Tibial nerve (tissue), 4 donors: ENCODE data around the gene AVP. TPM values are rescaled to one million over a fixed set of nuclear protein-coding genes. Genes with fewer than 3 reads are reported as not detected.

Source experiments
- DNase-seq, 2 donors: peaks; one replicate each; pipeline ENCODE4 v3.0.0-alpha.2; 2019; ENCODE audit warnings: low spot score in 2 of 2
- H3K27ac ChIP-seq, 4 donors: fragments of 200-600 bp; sonication (generic) in 3 of 4; one replicate each; pipeline ENCODE4 v1.5.1; 2017 to 2019; ENCODE audit warnings: mild to moderate bottlenecking in 1 of 4
- H3K27me3 ChIP-seq, 2 donors: fragments of 200-600 bp; sonication (generic) in 1 of 2; one replicate each; pipeline versions ENCODE4 v1.5.1 to v1.6.0; 2017 to 2019
- H3K36me3 ChIP-seq, 3 donors: fragments of 200-600 bp; sonication (generic); one replicate each; pipeline ENCODE4 v1.5.1; 2018 to 2019
- H3K4me1 ChIP-seq, 4 donors: fragments of 200-600 bp; sonication (generic) in 3 of 4; one replicate each; pipeline ENCODE4 v1.5.1; 2017 to 2019
- H3K4me3 ChIP-seq, 4 donors: fragments of 200-600 bp; sonication (generic) in 3 of 4; one replicate each; pipeline ENCODE4 v1.5.1; 2017 to 2019; ENCODE audit warnings: mild to moderate bottlenecking in 1 of 4, moderate library complexity in 1 of 4
- H3K9me3 ChIP-seq, 4 donors: fragments of 200-600 bp; sonication (generic) in 3 of 4; one replicate each; pipeline ENCODE4 v1.5.1; 2017 to 2019
- EP300 ChIP-seq, 2 donors: sonication (generic); formaldehyde crosslinking; IDR thresholded peaks; one replicate each; pipeline ENCODE4 v1.6.1; 2017; ENCODE audit warnings: antibody characterized with exemption in 2 of 2, mild to moderate bottlenecking in 1 of 2
- POLR2A ChIP-seq, 2 donors: fragments of 450-650 bp; IDR thresholded peaks; one replicate each; pipeline ENCODE4 v1.6.1; 2017; ENCODE audit warnings: antibody characterized with exemption in 2 of 2, mild to moderate bottlenecking in 2 of 2, moderate library complexity in 2 of 2
- WGBS, 2 donors: methylation state at CpG; one replicate each; pipeline ENCODE4 v1.1.5; 2018; 5-methylcytosine and 5-hydroxymethylcytosine counted together
- total RNA-seq, 4 donors: library from RNA; depleted of rRNA; stranded (reverse); fragments of >200 nt; gene quantifications; one replicate each; pipeline ENCODE4 v1.1.0, GENCODE V29; 2016
- TF ChIP-seq, protein P1 (sequence below), 5 experiments: fragments of 200-600 bp in 3 of 5; fragments of 450-650 bp in 2 of 5; sonication (generic) in 3 of 5; IDR thresholded peaks; one replicate each; pipeline ENCODE4 v1.5.1; 2016 to 2019; ENCODE audit warnings: antibody characterized with exemption in 5 of 5, mild to moderate bottlenecking in 3 of 5, moderate library complexity in 2 of 5

Gene AVP
- total RNA-seq, 4 donors from 2014 or later, result not detected

DNA sequence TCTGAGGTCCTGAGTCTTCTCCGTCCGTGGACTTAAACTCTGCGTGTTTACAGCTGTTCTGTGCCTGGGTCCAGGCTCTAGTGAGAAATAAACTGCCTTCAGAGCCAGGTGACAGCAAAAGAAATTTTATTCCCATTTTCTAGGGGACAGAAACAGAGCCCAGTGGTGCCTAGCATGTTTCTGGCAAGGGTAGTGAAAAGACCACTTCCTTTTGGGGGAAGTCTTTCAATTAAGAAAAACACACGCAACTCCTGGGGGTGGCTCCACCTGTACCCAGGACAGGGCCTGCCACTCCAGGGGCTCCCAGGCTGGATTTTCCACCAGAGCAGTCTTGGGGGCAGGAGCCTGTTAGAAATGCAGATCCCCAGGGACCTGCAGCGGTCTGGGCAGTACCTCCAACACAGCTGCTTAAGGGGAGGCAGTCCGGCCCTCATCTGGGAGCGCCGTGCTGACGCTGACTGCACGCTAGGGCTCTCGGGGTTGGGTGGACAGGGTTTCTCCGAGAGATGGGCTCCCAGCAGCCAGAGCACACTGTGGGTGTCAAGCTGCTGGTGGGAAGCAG lies 23.0 kb upstream of the AVP start:
- peaks cover 0 to 66% (median 6%) of the 10 kb centered on the region in 3 donors for H3K36me3 ChIP-seq
- TF ChIP-seq POLR2A (IDR thresholded peaks at IDR 0.05), result no peak
- no peaks in the 10 kb centered on the region for H3K27me3 ChIP-seq
- WGBS, 2 donors, result 74 to 78% methylated on average over 4 to 12 of the region's 12 CpGs
- DNase-seq, result no peak
- no peak overlapping the region for H3K27ac ChIP-seq
- H3K9me3 ChIP-seq, result no peaks in the 10 kb centered on the region
- no peak overlapping the region for H3K4me3 ChIP-seq
- H3K4me1 ChIP-seq, result no peaks in the 10 kb centered on the region

GRCh38 chr20:3106658-3107463 lies 22.3 kb upstream of the AVP start:
- no peak overlapping the region for H3K4me3 ChIP-seq
- H3K27ac ChIP-seq, result no peak overlapping the region
- WGBS, 2 donors, result 75 to 77% methylated on average over 12 to 13 of the region's 14 CpGs
- H3K27me3 ChIP-seq, result no peaks in the 10 kb centered on the region
- no peaks in the 10 kb centered on the region for H3K9me3 ChIP-seq
- no peak for DNase-seq
- H3K4me1 ChIP-seq, result no peaks in the 10 kb centered on the region
- peaks cover 0 to 60% (median 6%) of the 10 kb centered on the region in 3 donors for H3K36me3 ChIP-seq
- no peak for TF ChIP-seq POLR2A (IDR thresholded peaks at IDR 0.05)
- TF ChIP-seq EP300 (IDR thresholded peaks at IDR 0.05), result no peak
- TF ChIP-seq, protein P1, sequence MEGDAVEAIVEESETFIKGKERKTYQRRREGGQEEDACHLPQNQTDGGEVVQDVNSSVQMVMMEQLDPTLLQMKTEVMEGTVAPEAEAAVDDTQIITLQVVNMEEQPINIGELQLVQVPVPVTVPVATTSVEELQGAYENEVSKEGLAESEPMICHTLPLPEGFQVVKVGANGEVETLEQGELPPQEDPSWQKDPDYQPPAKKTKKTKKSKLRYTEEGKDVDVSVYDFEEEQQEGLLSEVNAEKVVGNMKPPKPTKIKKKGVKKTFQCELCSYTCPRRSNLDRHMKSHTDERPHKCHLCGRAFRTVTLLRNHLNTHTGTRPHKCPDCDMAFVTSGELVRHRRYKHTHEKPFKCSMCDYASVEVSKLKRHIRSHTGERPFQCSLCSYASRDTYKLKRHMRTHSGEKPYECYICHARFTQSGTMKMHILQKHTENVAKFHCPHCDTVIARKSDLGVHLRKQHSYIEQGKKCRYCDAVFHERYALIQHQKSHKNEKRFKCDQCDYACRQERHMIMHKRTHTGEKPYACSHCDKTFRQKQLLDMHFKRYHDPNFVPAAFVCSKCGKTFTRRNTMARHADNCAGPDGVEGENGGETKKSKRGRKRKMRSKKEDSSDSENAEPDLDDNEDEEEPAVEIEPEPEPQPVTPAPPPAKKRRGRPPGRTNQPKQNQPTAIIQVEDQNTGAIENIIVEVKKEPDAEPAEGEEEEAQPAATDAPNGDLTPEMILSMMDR (IDR thresholded peaks at IDR 0.05), result no peak

DNA sequence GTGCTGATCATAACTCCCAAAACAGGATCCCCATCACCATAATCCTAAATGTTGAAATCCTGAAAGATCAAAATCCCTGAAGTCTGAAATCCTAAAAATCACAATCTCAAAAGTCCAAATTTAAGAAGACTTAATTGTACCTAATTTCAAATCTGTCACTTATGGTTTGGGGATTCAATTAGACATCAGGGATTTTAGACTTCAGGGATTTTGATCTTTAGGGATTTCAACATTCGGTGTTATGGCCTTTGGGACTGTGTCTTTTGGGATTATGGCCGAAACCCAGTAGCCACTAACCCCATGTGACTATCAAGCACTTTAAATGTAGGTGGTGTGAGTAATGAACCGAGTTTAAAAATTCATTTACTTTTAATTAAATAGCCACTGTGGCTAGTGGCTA lies 21.7 kb upstream of the AVP start:
- TF ChIP-seq, protein P1 (IDR thresholded peaks at IDR 0.05), result no peak
- TF ChIP-seq EP300 (IDR thresholded peaks at IDR 0.05) (no peak), POLR2A (IDR thresholded peaks at IDR 0.05) (no peak)

GRCh38 chr20:3105256-3106137 lies 21.0 kb upstream of the AVP start:
- Histone ChIP-seq H3K36me3 (peaks cover 0 to 49% (median 6%) of the 10 kb centered on the region in 3 donors), H3K27ac (no peak overlapping the region), H3K4me3 (no peak overlapping the region), H3K9me3 (no peaks in the 10 kb centered on the region), H3K4me1 (no peaks in the 10 kb centered on the region), H3K27me3 (no peaks in the 10 kb centered on the region)
- 91 to 93% methylated on average over 18 of the region's 18 CpGs for WGBS, 2 donors
- DNase-seq, result no peak
- TF ChIP-seq EP300 (IDR thresholded peaks at IDR 0.05) (no peak), POLR2A (IDR thresholded peaks at IDR 0.05) (no peak)
- TF ChIP-seq, protein P1 (IDR thresholded peaks at IDR 0.05), result no peak

More for the DNA sequence above, 21.7 kb upstream of the AVP start:
- Histone ChIP-seq H3K4me1 (no peaks in the 10 kb centered on the region), H3K27me3 (no peaks in the 10 kb centered on the region), H3K36me3 (peaks cover 0 to 54% (median 6%) of the 10 kb centered on the region in 3 donors), H3K9me3 (no peaks in the 10 kb centered on the region), H3K27ac (no peak overlapping the region), H3K4me3 (no peak overlapping the region)
- WGBS, 2 donors, result 89 to 98% methylated on average over 3 of the region's 3 CpGs
- DNase-seq, result no peak

- Histone ChIP-seq H3K9me3 (no peaks in the 10 kb centered on the region), H3K36me3 (peaks cover 0 to 29% (median 0%) of the 10 kb centered on the region in 3 donors), H3K27ac (no peak overlapping the region), H3K4me3 (no peak overlapping the region), H3K4me1 (no peaks in the 10 kb centered on the region), H3K27me3 (peaks cover 0 to 4% of the 10 kb centered on the region in 2 donors)
- no peak for TF ChIP-seq POLR2A (IDR thresholded peaks at IDR 0.05)
- TF ChIP-seq EP300 (IDR thresholded peaks at IDR 0.05), result no peak
- TF ChIP-seq, protein P1 (IDR thresholded peaks at IDR 0.05), result no peak
- DNase-seq, result no peak
- WGBS, 2 donors, result 59 to 61% methylated on average over 3 of the region's 3 CpGs
Observed at GRCh38 chr20:3103369-3104032, 19.0 kb upstream of the AVP start.
